ENCODE measurements around the gene DIPK1C. TPM values are rescaled to one million over a fixed set of nuclear protein-coding genes. Genes with fewer than 3 reads are reported as not detected.

DIPK1C gene
- total and polyA plus RNA-seq, 9 of the 15 experiments (the other 6 are each of a cell fraction or from before 2014, with no cell fraction given) = 0.04 to 0.32 (median 0.15) TPM; not detected in 2

GRCh38 chr18:74492259-74492658 lies 35.2 kb upstream of the DIPK1C start:
- H3K9me1 ChIP-seq (ENCODE audit: control insufficient read depth, insufficient read depth, low read length) = no peaks in the 10 kb centered on the region
- TF ChIP-seq ETV5 (CRISPR knock-in tag; IDR thresholded peaks at IDR 0.05; ENCODE audit: low read depth) (no peak), SETDB1 (IDR thresholded peaks at IDR 0.05; ENCODE audit: low read length) (no peak)
- TF ChIP-seq, protein P1, sequence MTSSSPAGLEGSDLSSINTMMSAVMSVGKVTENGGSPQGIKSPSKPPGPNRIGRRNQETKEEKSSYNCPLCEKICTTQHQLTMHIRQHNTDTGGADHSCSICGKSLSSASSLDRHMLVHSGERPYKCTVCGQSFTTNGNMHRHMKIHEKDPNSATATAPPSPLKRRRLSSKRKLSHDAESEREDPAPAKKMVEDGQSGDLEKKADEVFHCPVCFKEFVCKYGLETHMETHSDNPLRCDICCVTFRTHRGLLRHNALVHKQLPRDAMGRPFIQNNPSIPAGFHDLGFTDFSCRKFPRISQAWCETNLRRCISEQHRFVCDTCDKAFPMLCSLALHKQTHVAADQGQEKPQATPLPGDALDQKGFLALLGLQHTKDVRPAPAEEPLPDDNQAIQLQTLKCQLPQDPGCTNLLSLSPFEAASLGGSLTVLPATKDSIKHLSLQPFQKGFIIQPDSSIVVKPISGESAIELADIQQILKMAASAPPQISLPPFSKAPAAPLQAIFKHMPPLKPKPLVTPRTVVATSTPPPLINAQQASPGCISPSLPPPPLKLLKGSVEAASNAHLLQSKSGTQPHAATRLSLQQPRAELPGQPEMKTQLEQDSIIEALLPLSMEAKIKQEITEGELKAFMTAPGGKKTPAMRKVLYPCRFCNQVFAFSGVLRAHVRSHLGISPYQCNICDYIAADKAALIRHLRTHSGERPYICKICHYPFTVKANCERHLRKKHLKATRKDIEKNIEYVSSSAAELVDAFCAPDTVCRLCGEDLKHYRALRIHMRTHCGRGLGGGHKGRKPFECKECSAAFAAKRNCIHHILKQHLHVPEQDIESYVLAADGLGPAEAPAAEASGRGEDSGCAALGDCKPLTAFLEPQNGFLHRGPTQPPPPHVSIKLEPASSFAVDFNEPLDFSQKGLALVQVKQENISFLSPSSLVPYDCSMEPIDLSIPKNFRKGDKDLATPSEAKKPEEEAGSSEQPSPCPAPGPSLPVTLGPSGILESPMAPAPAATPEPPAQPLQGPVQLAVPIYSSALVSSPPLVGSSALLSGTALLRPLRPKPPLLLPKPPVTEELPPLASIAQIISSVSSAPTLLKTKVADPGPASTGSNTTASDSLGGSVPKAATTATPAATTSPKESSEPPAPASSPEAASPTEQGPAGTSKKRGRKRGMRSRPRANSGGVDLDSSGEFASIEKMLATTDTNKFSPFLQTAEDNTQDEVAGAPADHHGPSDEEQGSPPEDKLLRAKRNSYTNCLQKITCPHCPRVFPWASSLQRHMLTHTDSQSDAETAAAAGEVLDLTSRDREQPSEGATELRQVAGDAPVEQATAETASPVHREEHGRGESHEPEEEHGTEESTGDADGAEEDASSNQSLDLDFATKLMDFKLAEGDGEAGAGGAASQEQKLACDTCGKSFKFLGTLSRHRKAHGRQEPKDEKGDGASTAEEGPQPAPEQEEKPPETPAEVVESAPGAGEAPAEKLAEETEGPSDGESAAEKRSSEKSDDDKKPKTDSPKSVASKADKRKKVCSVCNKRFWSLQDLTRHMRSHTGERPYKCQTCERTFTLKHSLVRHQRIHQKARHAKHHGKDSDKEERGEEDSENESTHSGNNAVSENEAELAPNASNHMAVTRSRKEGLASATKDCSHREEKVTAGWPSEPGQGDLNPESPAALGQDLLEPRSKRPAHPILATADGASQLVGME (CRISPR knock-in tag; IDR thresholded peaks at IDR 0.05) = no peak
- TF ChIP-seq, protein P2, sequence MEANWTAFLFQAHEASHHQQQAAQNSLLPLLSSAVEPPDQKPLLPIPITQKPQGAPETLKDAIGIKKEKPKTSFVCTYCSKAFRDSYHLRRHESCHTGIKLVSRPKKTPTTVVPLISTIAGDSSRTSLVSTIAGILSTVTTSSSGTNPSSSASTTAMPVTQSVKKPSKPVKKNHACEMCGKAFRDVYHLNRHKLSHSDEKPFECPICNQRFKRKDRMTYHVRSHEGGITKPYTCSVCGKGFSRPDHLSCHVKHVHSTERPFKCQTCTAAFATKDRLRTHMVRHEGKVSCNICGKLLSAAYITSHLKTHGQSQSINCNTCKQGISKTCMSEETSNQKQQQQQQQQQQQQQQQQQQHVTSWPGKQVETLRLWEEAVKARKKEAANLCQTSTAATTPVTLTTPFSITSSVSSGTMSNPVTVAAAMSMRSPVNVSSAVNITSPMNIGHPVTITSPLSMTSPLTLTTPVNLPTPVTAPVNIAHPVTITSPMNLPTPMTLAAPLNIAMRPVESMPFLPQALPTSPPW (CRISPR knock-in tag; IDR thresholded peaks at IDR 0.05) = no peak
- 36% methylated on average over 3 of the region's 3 CpGs for WGBS (ENCODE audit: insufficient coverage, low coverage, missing lambda C conversion rate)
- H3K4me2 ChIP-seq (ENCODE audit: insufficient read depth, low read length) = no peak overlapping the region
- DNase-seq (ENCODE audit: extremely low read depth in 1 of 4, low spot score in 3 of 4) = no peak
- H3K9ac ChIP-seq (ENCODE audit: insufficient read depth in 1 of 2, low read depth in 2 of 2, low read length in 2 of 2) = no peak overlapping the region
- intact Hi-C loops (cut with micrococcal nuclease) = loop anchor here (5.0 kb wide), 1 partner anchor 295 kb away; no protein-coding TSS in a partner anchor
- in situ Hi-C loops (cut with MboI) = no loop called here
- ATAC-seq = no peak
- peaks cover 2% of the 10 kb centered on the region; the same call in 1 of the 3 replicates for H3K36me3 ChIP-seq (ENCODE audit: control insufficient read depth, insufficient read depth, low read length)
- FAIRE-seq = no peak
- H3K79me2 ChIP-seq (ENCODE audit: control insufficient read depth, insufficient read depth, low read length) = peaks cover 11% of the 10 kb centered on the region
- H3K9me3 ChIP-seq (replicated peaks; ENCODE audit: control insufficient read depth, insufficient read depth, low read depth, low read length) = no peaks in the 10 kb centered on the region
- CTCF ChIA-PET (ENCODE audit: low intra/inter-chr PET ratio) = no interaction called here
- BruUV-seq (replicated peaks) = no TSS peak
- peaks cover 12 to 17% of the 10 kb centered on the region in 2 experiments; a peak in 4 of 5 replicates for H3K4me1 ChIP-seq (replicated peaks in 1 of 2; ENCODE audit: control insufficient read depth in 2 of 2, insufficient read depth in 2 of 2, low read length in 2 of 2)
- H4K20me1 ChIP-seq (replicated peaks; ENCODE audit: control insufficient read depth, insufficient read depth, low read length) = no peaks in the 10 kb centered on the region
- H2AFZ ChIP-seq (ENCODE audit: low read depth, low read length) = no peak overlapping the region
- H3K27me3 ChIP-seq (ENCODE audit: control insufficient read depth in 2 of 2, insufficient read depth in 2 of 2, low read length in 2 of 2) = no peaks in the 10 kb centered on the region
- no peak overlapping the region for H3K27ac ChIP-seq (ENCODE audit: extremely low read depth, low read depth, low read length)
- POLR2A ChIA-PET = interaction anchor here (0.9 kb wide), 1 partner anchor 10 kb away, joined by 3 read pairs; no protein-coding TSS in a partner anchor
- no peak overlapping the region for H3K4me3 ChIP-seq
